Omental fat pad (tissue), 4 donors: ENCODE results near the gene DPPA5. TPM values are rescaled to one million over a fixed set of nuclear protein-coding genes. Genes with fewer than 3 reads are reported as not detected.

Experiments
- ATAC-seq: fragments of 150-250 bp; one replicate; pipeline ENCODE4 v1.9.1; 2016; ENCODE audit warnings: mild to moderate bottlenecking, moderate library complexity; ENCODE audit not compliant: low FRiP score
- DNase-seq: peaks from one replicate; pipeline ENCODE4 v3.0.0-alpha.2; 2019; ENCODE audit warnings: low spot score
- total RNA-seq, 4 donors: library from RNA; depleted of rRNA; stranded (reverse); fragments of >200 nt; gene quantifications; one replicate each; pipeline ENCODE4 v1.1.0, GENCODE V29; 2016
- TF ChIP-seq, protein P1 (sequence below), 3 donors: fragments of 450-650 bp; IDR thresholded peaks; one replicate each; pipeline ENCODE4 v1.5.1; 2016 to 2017; ENCODE audit warnings: antibody characterized with exemption in 3 of 3, mild to moderate bottlenecking in 3 of 3, moderate library complexity in 2 of 3

The DPPA5 gene
- total RNA-seq, 4 donors from 2014 or later: not detected

DNA sequence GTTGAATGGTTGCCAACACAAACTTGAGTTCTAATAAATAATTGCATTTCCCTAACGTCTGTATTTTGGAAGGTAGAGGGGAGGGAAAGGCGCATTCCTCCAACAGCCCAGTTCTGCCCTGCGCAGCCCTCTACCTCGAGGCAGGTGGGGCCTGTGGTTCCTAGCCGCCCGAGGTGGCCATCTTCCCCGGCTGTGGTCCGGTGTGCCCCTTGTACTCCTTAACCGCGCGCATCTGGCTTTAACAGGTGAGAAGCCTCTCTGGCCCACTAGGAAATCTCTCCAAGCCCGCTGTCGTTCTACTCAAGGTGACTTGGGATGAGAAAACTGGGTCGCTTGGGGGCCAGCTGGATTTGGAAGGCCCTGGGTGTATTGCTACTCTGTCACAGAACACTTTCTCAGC is 10.0 kb upstream of the DPPA5 start:
- no peak for DNase-seq
- ATAC-seq: no peak
- TF ChIP-seq, protein P1, sequence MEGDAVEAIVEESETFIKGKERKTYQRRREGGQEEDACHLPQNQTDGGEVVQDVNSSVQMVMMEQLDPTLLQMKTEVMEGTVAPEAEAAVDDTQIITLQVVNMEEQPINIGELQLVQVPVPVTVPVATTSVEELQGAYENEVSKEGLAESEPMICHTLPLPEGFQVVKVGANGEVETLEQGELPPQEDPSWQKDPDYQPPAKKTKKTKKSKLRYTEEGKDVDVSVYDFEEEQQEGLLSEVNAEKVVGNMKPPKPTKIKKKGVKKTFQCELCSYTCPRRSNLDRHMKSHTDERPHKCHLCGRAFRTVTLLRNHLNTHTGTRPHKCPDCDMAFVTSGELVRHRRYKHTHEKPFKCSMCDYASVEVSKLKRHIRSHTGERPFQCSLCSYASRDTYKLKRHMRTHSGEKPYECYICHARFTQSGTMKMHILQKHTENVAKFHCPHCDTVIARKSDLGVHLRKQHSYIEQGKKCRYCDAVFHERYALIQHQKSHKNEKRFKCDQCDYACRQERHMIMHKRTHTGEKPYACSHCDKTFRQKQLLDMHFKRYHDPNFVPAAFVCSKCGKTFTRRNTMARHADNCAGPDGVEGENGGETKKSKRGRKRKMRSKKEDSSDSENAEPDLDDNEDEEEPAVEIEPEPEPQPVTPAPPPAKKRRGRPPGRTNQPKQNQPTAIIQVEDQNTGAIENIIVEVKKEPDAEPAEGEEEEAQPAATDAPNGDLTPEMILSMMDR (IDR thresholded peaks at IDR 0.05): no peak

DNA sequence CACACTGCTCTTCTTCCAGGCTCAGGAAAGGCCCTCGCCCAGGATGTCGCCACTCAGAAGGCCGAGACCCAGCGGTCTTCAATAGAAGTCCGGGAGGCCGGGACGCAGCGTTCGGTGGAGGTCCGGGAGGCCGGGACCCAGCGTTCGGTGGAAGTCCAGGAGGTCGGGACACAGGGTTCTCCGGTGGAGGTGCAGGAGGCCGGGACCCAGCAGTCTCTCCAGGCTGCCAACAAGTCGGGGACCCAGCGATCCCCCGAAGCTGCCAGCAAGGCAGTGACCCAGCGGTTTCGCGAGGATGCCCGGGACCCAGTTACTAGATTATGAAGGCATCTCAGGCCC is 9.4 kb upstream of the DPPA5 start:
- ATAC-seq (no peak), DNase-seq (no peak)
- TF ChIP-seq, protein P1 (IDR thresholded peaks at IDR 0.05): no peak

DNA sequence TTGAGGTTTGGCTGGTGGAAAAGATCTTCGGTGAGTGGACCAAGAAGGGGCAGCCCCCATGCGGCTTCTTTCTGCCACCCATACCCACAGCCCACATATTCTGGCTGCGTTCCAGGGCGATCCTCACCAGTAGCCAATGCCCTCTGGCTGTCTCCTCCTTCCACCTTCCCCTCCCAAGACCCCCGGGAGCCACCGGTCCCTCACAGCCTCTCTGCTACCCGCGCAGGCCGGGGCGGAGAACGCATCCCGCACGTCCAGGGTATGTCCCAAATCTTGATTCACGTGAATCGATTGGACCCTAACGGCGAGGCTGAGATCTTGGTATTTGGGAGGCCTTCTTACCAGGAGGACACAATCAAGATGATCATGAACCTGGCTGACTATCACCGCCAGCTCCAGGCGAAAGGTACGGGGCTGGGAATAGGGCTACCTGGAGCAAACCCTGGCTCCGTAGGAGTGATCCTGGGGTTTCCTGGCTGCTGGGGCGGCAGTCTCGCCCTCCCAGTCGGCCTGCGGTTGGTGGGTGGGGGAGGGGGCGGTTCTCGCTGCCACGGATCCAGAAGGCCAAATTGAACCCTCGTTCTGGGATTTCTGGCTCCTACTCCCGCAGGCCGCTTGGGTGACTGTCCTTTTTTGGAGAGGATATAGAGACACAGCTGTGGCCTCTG is 8.9 kb upstream of the DPPA5 start:
- DNase-seq: no peak
- TF ChIP-seq, protein P1 (IDR thresholded peaks at IDR 0.05): no peak
- ATAC-seq: no peak

DNA sequence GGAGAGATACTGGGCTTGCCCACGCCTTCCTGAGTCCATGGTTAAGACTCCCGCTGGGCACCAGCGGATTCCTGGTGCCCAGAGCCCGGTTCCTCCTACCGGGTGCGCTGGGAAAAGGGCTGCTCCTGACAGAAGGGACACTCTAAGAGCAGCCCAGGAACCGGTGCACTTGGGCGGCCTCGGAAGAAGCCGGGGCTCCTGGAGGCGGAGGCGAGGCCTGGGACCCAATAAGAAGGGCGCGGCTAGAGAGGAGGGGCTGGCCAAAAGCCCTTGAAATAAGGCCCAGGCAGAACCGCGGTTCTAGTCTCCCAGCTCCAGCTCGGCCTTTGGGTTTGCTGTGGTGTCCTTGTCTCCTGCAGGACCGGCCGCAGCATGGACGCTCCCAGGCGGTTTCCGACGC is 8.3 kb upstream of the DPPA5 start, which contains the start of gene KHDC3L:
Gene KHDC3L, plus strand, starts transcription at position 301 of the 400 bp plus-strand sequence. Its CDS starts 72 bp downstream, at position 373.
- TF ChIP-seq, protein P1 (IDR thresholded peaks at IDR 0.05): no peak
- DNase-seq: no peak
- ATAC-seq: no peak

DNA sequence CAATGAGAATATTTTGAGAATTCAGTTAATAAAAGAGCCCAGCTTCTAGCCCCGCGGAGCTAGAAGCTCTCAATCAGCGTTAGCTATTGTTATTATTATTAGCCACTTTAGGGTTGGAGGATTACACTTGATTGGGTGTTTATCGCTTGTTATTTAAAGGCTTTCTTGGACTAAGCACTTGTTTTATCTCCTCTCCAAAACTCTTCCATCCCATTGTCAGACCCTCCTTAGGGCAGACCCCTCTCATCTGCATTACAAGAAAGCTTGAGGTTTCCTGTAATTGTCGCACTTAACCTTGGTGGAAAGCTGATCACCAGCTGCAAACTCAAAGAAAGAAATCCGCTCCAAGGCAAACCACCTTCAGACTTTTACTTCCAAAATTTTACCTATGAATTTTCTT is 4.8 kb downstream of the DPPA5 start:
- DNase-seq: no peak
- ATAC-seq: no peak
- TF ChIP-seq, protein P1 (IDR thresholded peaks at IDR 0.05): no peak

DNA sequence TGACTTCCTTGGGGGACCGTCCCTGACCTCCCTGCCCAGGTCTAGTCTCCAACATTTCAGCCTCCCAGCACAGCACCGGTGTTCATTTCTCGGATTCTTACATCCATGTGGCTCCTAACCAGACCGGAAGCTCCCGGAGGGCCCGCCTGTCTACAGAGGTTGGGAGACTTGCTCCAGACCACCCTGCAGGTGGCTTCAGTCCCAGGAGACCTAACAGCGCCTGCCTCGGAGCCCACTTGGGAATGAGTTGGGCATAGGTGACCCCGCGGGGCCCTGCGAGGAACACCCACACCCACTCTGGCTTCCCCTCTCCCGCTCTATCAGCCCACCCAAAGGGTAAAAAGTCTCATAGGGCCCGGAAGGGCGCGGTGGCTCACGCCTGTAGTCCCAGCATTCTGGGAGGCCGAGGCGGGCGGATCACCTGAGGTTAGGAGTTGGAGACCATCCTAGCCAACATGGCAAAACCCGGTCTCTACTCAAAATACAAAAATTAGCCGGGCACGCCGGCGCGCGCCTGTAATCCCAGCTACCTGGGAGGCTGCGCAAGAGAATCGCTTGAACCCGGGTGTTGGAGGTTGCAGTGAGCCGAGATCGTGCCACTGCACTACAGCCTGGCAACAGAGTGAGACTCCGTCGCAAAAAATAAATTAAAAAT is 5.4 kb downstream of the DPPA5 start:
- TF ChIP-seq, protein P1 (IDR thresholded peaks at IDR 0.05): no peak
- DNase-seq (no peak), ATAC-seq (no peak)

DNA sequence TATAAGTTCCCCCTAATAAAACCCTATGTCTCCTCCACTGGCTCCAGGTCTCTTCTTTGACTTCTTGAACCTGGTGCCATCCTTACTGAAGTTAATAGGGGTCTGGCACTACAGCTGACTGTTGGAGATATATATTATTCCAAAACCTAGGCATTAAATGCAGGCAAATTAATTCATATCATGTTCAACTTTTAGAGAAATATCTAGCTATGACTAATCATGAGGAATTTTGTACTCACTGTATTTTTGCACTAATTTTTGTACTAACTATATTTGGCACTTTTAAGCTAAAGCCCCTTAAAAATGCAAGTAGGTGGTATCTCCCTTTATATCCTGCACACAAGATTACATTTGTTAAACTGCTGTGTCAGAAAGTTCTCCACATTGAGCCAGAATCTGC is 10.9 kb downstream of the DPPA5 start:
- ATAC-seq (no peak), DNase-seq (no peak)
- TF ChIP-seq, protein P1 (IDR thresholded peaks at IDR 0.05): no peak
